GM04504 (cell line): Measurements from ENCODE around the gene GPR137.

Experiments used
- DNase-seq: peaks from one replicate; pipeline ENCODE4 v3.0.0-alpha.2; 2012; ENCODE audit warnings: low read depth

GPR137 gene

DNA sequence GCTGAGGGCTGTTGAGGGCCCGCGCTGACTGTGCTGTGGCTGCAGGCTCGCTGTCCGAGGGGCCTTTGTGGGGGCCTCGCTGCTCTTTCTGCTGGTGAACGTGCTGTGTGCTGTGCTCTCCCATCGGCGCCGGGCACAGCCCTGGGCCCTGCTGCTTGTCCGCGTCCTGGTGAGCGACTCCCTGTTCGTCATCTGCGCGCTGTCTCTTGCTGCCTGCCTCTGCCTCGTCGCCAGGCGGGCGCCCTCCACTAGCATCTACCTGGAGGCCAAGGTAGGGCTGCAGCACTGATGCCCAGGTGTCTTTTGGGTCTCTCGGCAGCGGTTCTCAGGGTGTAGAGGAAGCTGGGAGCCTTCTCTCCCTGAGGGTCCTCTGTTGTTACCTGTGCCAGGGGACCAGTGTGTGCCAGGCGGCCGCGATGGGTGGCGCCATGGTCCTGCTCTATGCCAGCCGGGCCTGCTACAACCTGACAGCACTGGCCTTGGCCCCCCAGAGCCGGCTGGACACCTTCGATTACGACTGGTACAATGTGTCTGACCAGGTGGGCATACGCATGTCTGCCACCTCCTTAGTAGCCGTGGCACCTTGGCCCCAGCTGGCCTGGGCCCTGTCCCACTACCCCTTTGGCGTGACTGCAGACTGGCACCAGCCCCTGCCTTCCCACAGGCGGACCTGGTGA, 2.2 kb downstream of the GPR137 start:
- DNase-seq, result no peak

DNA sequence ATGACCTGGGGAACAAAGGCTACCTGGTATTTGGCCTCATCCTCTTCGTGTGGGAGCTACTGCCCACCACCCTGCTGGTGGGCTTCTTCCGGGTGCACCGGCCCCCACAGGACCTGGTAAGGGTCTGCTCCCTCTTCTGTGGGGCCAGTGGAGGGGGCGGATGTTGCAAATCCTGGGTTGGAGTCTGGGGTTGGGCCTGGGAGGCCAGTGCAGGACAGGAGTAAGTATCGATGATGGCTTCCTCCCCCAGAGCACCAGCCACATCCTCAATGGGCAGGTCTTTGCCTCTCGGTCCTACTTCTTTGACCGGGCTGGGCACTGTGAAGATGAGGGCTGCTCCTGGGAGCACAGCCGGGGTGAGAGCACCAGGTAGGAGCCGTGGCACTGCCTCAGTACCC, 2.7 kb downstream of the GPR137 start:
- no peak for DNase-seq

DNA sequence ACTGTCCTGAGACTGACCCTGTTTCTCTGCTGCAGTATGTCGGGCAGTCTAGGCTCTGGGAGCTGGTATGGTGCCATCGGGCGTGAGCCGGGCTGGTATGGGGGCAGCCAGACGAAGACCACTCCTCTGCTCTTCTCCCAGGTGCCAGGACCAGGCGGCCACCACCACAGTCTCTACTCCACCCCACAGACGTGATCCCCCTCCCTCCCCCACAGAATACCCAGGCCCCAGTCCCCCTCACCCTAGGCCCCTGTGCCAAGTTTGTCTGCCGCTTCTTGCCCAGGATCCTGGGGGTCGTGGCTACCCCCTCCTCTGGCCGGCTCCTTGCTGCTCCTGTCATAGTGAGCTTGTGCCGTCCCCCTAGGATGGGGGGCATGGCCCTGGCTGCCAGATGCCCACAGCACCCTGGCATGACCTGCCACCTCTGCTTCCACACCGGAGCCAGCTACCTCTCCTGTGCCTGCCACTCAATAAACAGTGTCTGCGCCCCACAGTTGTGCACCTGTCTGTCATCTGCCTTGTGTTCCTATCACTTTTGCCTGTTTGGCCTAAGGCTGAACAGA, 3.4 kb downstream of the GPR137 start:
- no peak for DNase-seq

DNA sequence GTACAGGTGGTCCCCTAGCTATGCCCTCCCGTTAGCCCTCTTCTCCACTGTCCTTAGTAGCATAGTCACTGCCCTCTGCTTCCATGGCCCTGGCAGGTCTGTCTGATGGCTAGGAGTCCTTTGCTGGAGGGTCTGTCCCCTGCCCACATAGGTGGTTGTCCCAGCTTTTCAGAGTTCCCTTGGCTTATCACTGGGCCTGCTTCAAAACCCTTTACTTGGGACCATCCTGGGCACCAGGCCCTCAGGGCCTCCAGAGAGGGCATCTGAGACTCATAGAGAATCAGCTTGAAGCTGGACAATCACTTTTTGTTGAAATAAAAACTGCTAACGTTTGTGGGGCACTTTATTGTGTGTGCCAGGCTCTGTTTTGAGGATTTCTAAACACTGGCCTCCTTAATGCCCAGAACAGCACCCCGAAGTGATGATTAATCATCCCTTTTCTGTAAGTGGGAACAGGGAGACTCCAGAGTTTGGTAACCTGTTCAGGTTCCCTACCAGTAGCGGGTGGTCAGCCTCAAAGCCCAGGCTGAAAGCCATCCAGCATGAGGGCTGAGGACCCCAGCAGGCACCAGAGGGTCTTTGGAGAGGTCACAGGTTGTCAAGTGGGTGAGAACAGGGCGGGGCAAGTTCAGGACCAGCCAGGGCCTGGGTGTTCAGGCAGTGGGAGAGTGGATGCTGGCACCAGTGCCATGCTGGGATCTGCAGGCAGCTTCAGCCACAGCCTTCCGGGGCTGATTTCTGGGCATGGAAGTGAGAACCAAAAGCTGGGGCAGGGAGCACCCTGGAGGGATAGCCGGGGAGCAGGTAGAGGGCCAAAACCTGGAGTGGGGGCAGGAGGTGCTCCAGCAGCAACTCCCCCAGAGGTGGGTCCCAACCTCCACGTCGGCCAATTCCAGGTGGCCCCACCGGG, 5.0 kb downstream of the GPR137 start:
- DNase-seq, result no peak

DNA sequence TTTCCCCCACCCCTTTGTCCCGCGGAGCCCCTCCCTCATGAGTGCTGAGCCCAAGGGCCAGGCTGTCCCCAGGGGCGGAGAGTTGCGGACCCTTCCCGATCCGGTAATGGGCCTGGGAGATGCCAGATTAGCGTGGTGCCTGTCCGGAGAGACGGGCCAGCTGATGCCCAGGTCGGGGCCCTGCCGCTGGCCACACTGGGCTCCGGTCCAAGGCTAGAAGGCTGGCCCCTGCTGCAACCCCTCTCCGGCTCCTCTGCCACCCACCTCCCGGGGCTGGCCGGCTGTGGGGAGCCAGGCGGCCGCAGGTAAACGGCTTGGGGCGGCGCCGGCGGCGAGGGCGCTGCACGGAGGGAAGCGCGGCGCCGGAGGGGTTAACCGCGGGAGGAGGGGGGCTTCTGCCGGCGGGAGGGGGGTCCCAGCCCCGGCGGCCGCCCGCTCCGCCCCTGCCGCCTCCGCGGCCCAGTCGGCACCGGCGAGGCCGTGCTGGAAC, 5.7 kb downstream of the GPR137 start, which contains the start of gene KCNK4:
Gene KCNK4 (plus strand): TSS at position 41 of the 490 bp plus-strand sequence. CDS start 1,717 bp downstream, outside the sequence.
- DNase-seq, result no peak

DNA sequence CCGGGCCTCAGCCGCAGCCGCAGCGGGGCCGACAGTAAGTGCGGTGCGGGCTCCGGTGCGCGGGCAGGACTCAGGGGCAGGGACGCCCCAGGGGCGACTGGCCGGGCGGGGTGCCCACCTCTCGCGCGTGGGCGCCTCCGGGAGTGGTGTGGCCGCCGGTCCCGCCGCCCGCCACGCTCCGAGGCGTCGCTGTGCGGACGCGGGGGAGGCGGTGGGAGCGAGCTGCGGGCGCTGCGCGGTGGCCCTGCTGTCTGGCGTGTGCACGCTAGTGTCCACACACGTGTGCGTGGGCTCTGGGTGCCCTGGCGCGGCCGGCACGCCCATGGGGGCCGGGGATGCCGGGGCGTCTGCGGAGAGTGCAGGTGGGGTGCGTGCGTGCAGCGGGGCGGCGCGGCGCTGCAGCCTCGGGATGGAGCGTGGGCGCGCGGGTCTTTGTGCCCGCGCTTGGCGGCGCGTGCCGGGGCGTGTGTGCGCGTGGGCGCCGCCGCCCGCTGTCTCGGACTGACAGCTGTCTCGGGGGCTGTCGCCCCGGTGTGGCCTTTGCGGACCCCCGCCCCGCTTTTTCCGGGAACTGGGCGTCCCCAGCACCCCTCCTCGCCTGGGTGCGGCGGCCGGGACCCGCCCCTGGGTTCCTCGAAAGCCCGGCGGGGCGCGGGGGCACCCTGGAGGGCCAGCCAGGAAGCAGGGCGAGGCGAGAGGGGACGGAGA, 6.3 kb downstream of the GPR137 start:
- DNase-seq, result no peak

DNA sequence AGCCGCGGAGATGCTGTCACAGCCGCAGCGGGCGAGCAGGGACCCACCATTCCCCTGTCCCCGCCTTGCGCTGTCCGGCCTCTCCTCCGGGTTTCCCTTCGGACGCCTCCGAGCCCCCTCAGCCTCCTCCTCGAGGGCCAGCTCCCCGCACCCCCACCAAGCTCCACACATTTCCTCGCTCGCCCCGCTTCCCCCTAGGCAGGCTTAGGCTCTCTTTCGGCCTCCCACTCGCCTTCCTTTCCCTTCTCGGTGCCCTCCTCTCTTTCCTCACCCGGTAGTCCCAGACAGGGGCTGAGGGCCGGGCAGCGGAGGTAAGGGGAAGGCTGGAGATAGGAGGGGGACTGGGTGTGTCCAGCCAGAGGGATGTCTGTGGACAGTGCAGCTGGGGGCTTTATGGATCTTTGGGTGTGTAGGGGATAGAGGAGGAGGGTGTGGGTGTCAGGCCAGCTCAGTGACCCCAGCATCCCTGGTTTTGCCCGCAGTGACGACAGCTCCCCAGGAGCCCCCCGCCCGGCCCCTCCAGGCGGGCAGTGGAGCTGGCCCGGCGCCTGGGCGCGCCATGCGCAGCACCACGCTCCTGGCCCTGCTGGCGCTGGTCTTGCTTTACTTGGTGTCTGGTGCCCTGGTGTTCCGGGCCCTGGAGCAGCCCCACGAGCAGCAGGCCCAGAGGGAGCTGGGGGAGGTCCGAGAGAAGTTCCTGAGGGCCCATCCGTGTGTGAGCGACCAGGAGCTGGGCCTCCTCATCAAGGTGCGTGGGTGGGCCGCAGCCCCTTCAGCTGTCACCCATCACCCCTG, 7.0 kb downstream of the GPR137 start:
- DNase-seq, result no peak

DNA sequence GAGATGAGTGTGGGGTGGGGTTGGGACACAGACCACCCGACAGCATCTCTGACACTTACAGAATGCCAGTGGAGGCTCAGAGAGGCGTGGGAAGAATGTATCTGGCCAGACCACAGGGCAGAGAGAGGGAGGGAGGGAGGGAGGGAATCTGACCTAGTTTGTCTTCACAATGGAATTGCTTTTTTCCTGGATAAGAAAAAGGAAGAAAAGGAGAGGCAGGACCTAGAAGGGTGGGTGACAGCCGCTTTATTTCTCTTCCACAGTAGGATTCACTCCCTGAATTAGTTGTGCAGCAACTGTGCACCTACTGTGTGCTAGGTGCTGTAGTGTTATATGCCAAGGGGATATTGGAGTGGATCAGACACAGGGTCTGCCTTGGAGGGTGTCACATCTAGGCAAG, 9.1 kb downstream of the GPR137 start:
- DNase-seq, result no peak

DNA sequence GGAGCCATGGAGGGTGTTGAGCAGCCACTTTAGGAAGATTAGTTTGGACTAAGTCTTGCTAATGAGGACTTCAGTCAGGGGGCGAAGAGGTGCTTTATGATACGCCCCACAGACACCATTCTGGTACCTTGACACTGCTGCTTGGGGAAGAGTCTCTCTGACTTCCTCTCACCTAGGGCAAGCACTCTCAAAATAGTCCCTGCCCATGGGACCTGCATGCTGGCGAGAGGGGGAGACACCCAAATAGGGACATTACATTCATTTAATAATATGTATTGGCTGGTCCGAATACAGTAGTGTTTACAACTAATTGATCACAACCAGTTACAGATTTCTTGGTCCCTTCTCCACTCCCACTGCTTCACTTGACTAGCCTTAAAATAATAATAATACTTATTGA, 10.1 kb downstream of the GPR137 start:
- DNase-seq, result no peak

DNA sequence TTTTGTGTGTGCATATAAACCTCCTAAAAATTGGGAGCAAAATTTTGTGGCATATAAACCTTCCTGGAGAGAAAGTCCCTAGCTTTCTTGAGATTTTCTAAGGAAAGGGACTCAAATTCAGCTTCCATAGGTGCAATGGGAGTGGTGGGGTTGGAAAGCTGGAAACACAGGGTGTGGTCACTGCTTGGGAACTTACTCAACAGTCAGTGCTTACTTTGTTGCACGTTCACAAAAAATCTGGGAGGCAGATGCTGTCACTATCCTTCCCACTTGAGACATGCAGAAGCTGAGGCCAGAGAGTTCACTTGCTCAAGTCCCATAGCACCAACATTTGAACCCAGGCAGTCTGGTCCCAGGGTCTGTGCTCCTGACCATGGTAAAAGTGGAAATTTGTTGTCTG, 10.6 kb downstream of the GPR137 start:
- no peak for DNase-seq

DNA sequence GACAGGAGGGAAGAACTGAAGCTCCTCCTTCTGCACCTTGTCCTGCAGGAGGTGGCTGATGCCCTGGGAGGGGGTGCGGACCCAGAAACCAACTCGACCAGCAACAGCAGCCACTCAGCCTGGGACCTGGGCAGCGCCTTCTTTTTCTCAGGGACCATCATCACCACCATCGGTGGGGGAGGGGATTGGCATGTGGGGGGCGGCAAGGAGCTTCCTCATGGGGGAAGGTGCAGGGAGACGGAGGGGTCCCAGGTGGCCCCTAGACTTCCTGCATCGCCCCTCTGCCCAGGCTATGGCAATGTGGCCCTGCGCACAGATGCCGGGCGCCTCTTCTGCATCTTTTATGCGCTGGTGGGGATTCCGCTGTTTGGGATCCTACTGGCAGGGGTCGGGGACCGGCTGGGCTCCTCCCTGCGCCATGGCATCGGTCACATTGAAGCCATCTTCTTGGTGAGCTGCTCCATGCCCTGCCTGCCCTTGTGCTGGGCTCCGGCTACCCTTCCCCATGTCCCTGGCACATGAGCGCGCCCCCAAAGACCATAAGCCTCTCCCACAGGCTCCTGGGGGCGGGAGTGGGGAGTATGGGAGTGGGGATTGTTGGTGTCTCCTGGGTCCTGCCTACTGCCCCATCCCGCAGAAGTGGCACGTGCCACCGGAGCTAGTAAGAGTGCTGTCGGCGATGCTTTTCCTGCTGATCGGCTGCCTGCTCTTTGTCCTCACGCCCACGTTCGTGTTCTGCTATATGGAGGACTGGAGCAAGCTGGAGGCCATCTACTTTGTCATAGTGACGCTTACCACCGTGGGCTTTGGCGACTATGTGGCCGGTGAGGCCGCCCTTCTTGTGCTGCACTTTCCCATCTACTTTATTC, 11.4 kb downstream of the GPR137 start:
- no peak for DNase-seq

DNA sequence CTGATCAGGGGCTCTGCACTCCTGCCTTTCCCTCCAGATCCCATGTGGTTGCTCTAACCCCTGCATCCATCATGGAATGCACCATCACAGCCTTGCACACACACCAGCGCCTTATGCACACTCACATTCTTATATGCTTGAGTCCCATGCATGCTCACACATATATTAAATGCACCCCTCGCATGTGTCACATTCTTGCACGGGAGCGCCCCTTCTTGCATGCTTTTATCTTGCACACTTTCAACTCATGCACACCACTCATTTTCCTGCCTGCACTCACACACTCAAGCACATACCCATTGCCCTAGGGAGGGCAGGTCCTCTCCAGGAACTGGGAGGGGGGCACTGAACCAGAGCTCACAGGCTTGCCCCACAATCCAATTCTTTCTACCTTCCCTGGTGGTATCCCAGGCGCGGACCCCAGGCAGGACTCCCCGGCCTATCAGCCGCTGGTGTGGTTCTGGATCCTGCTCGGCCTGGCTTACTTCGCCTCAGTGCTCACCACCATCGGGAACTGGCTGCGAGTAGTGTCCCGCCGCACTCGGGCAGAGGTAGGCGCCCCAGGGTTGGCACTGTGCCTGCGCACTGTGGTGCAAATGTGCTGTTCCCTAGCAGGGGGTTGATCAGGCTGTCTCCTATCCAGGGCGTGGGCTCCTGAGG, 12.2 kb downstream of the GPR137 start:
- DNase-seq, result no peak

DNA sequence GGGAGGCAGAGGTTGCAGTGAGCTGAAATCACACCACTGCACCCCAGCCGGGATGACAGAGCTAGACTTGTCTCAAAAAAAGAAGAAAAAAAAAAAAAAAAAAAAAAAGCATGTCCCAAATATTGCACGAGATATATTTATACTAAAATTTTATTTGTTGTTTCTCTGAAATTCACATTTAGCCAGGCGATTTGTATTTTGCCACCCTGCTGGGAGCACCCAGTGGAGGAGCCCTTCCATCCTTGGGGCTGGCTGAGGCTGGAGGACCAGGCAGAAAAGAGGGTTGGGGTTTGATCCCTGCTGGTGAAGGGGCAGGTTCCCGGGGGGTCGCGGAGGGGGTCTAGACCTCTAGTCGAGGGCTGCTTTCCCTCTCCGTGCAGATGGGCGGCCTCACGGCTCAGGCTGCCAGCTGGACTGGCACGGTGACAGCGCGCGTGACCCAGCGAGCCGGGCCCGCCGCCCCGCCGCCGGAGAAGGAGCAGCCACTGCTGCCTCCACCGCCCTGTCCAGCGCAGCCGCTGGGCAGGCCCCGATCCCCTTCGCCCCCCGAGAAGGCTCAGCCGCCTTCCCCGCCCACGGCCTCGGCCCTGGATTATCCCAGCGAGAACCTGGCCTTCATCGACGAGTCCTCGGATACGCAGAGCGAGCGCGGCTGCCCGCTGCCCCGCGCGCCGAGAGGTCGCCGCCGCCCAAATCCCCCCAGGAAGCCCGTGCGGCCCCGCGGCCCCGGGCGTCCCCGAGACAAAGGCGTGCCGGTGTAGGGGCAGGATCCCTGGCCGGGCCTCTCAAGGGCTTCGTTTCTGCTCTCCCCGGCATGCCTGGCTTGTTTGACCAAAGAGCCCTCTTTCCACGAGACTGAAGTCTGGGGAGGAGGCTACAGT, 13.6 kb downstream of the GPR137 start:
- DNase-seq, result no peak

DNA sequence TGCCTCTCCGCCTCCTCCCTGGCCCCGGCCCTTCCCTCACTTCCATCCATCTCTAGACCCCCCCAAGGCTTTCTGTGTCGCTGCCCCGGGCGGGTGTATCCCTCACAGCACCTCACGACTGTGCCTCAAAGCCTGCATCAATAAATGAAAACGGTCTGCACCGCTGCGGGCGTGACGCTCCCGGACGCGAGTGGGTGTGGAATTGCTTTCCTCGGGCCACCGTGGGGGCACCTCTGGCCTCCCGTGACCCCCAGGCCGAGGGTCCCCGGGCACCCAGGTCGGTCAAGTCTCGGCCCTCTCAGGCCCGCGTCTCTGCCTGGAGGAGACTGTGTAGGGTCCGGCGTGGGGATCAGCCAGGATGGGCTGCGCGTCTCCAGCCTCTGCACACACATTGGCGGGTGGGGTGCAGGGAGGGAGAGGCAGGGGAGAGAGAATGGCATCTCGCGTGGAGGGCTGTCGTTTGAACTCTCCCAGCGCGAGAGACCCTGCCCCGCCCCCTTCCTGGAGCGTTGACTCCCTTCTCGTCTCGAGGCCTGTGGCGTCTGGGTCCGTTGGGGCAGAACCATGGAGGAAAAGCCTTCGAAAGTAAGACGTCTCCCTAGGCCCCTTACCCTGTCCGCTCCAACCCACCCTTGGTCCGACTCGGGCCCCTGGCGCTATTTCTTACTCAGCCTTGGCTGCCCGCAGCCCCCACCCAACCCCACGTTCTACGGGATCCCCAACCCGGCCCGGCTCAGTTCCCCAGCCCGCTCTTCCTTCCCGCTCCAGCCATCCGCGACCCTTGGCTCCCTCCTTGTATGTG, 14.4 kb downstream of the GPR137 start, which contains the start of gene CATSPERZ:
Gene CATSPERZ (plus strand): TSS at position 512 of the 802 bp plus-strand sequence. CDS start 53 bp downstream, at position 565.
- DNase-seq, result no peak

DNA sequence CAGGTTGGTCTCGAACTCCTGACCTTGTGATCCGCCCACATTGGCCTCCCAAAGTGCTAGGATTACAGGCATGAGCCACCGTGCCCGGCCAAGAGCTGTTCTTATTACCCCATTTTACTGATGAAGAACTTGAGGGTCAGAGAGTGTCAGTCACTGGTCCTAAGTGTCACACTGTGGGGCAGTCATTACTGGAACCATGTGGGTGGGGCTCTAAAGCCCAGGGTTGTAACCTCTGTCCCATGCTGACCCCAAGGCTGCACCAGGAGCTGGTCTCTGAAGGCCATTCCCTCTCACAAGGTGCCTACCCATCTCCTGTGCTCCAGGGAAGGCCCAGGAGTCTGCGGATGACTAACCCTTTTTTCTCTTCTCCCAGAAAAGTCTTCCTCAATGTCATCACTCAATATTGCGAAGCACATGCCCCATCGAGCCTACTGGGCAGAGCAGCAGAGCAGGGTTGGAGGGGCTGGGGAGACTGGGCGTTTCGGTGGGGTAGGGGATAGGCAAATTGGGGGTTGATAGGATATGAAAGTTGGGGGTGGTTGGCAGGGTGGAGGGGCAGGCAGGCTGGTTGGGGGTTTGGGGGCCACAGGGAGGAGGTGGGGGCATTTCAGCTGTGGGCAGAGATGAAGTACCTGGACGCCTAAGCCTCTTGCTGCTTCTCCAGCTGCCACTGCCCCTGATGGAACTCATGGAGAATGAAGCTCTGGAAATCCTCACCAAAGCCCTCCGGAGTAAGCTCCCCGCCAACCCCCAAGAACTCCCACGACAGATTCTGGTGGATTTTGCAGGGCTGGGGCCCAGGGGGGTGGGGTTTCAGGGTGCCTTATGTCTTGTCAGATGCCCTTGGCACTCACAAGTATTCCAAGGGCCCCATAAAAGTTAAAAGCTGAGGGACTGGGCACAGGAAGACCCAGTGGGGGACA, 17.7 kb downstream of the GPR137 start:
- DNase-seq, result no peak

DNA sequence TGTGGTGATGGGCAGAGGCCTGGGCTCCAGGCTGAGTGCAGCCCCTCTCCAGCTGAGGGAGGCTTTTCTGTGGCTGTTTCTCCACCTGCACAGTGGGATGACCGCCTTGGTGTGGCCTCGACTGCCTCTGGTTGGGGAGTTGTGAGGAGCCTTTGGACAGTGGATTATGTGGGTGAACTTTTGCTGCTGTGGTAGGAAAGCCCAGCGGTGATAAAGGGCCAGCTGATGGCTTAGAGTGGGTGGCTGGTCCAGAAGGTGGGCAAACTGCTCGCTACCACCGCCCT, 18.3 kb downstream of the GPR137 start:
- DNase-seq, result no peak
